ENCODE measurements around the gene VSIG8.

Gene VSIG8

GRCh38 chr1:159828581-159829272, 33.7 kb downstream of the VSIG8 start:
- DNase-seq = no peak

GRCh38 chr1:159828176-159828575, 34.3 kb downstream of the VSIG8 start:
- DNase-seq = no peak

GRCh38 chr1:159827549-159827948, 34.9 kb downstream of the VSIG8 start:
- DNase-seq = no peak

- DNase-seq = no peak
Measured at GRCh38 chr1:159827102-159827490, 35.4 kb downstream of the VSIG8 start.

- DNase-seq = no peak
Measured at GRCh38 chr1:159826441-159827101, 35.9 kb downstream of the VSIG8 start, which contains the start of gene SLAMF8. Gene SLAMF8 (plus strand): TSS chr1:159826873. CDS start chr1:159826899, 26 bp downstream.

GRCh38 chr1:159825564-159825963, 36.9 kb downstream of the VSIG8 start:
- DNase-seq = no peak

- no peak for DNase-seq
Measured at GRCh38 chr1:159823406-159823805, 39.1 kb downstream of the VSIG8 start.

- DNase-seq = no peak
Measured at GRCh38 chr1:159821171-159821867, 41.1 kb downstream of the VSIG8 start.

GRCh38 chr1:159817276-159818041, 45.0 kb downstream of the VSIG8 start:
- DNase-seq = no peak

GRCh38 chr1:159815926-159816325, 46.5 kb downstream of the VSIG8 start:
- DNase-seq = no peak

- DNase-seq = no peak
Measured at GRCh38 chr1:159804924-159805323, 57.5 kb downstream of the VSIG8 start.
